Sigmoid colon (tissue), 4 donors: ENCODE data around the gene PCNX1.

ENCODE experiments used
- POLR2A ChIP-seq, 2 donors: fragments of 450-650 bp; IDR thresholded peaks; one replicate each; pipeline ENCODE4 v1.6.1; 2016; ENCODE audit warnings: antibody characterized with exemption in 2 of 2, mild to moderate bottlenecking in 2 of 2, moderate library complexity in 2 of 2
- POLR2AphosphoS5 ChIP-seq, 4 donors: sonication (generic); formaldehyde crosslinking; IDR thresholded peaks; one replicate each; pipeline ENCODE4 v1.6.1; 2017; ENCODE audit warnings: antibody characterized with exemption in 4 of 4

DNA sequence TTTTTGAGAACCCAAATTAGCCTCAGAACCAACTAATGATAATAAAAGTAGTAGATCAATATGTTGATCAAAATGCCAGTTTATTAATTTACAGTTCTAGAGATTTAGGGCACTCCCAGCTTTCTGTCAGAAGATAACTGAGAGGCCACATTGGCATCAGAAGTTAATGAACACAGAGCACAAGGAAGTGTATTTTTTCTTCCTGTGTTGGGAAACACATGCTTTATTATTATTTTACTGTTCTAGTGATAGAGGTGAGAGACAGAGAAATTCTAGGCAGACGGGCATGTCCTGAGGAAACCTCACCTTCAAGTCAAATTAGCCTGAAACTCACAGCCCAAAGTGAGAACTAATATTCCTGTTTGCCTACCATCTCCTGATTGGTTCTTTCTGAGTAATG is 213.7 kb downstream of the PCNX1 start:
- no peak for TF ChIP-seq POLR2A (IDR thresholded peaks at IDR 0.05)
- TF ChIP-seq POLR2AphosphoS5 (IDR thresholded peaks at IDR 0.05), result no peak
